Erythroblast (primary cell): ENCODE results near the gene IVNS1ABP.

Source experiments
- GATA1 ChIP-seq: IDR thresholded peaks from 2 replicates; pipeline ENCODE4 v1.6.1; 2011; ENCODE audit warnings: low read depth, mild to moderate bottlenecking, control low read depth, low read length, moderate library complexity
- POLR2A ChIP-seq: IDR thresholded peaks from 2 replicates; pipeline ENCODE4 v1.6.1; 2011; ENCODE audit warnings: mild to moderate bottlenecking, low read length

DNA sequence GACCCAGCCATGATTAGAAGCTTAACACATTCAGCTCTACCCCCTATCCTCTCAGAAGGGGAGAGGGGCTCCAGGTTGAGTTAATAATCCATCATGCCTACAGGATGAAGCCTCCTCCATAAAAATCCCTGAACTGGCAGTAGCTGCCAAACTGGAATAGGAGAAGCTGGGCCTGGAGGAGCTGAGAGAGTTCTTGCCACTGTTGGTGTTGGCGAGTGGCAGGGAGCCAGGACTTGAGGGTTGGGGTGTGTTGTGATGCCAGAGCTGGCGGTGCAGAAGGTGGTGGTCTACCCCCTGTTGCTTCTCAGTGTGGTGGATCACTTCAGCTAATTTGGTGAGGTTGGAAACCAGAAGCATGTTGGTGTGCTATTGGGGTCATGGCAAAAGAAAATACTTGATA, 36.5 kb downstream of the IVNS1ABP start:
- TF ChIP-seq POLR2A: no peak
- no peak for TF ChIP-seq GATA1
